HG02763 (cell line): ENCODE measurements around the gene CZIB.
"Not testable (repeated sequence)": the region's sequence is repeated elsewhere in the genome, so short reads cannot be mapped to it uniquely, and the experiment has no call there.

ENCODE experiments used
- ATAC-seq: cut with Tn5 transposase; IDR thresholded peaks from one replicate; pipeline ENCODE4 v1.9.1; 2021; ENCODE audit warnings: mild to moderate bottlenecking, moderate library complexity; ENCODE audit not compliant: unreplicated experiment

The CZIB gene

GRCh38 chr1:53238197-53239155, 18.0 kb upstream of the CZIB start, which contains the start of gene MAGOH:
TSS of gene MAGOH (minus strand) at chr1:53238518. CDS start at chr1:53238448, 70 bp downstream.
- ATAC-seq: peak; percentile 93

GRCh38 chr1:53237638-53238037, 17.2 kb upstream of the CZIB start:
- ATAC-seq: no peak

GRCh38 chr1:53220962-53221286, 490 bp upstream of the CZIB start:
- ATAC-seq: no peak

- no peak for ATAC-seq
Measured at GRCh38 chr1:53219711-53220110, 723 bp downstream of the CZIB start.

GRCh38 chr1:53218201-53218600, 2.2 kb downstream of the CZIB start:
- no peak for ATAC-seq

- no peak for ATAC-seq
Measured at GRCh38 chr1:53214376-53214940, 6.0 kb downstream of the CZIB start.

GRCh38 chr1:53210954-53211353, 9.5 kb downstream of the CZIB start:
- ATAC-seq: no peak

GRCh38 chr1:53210352-53210751, 10.1 kb downstream of the CZIB start:
- no peak for ATAC-seq

GRCh38 chr1:53207726-53208125, 12.7 kb downstream of the CZIB start:
- ATAC-seq: no peak

- no peak for ATAC-seq
Measured at GRCh38 chr1:53206735-53207379, 13.6 kb downstream of the CZIB start.

DNA sequence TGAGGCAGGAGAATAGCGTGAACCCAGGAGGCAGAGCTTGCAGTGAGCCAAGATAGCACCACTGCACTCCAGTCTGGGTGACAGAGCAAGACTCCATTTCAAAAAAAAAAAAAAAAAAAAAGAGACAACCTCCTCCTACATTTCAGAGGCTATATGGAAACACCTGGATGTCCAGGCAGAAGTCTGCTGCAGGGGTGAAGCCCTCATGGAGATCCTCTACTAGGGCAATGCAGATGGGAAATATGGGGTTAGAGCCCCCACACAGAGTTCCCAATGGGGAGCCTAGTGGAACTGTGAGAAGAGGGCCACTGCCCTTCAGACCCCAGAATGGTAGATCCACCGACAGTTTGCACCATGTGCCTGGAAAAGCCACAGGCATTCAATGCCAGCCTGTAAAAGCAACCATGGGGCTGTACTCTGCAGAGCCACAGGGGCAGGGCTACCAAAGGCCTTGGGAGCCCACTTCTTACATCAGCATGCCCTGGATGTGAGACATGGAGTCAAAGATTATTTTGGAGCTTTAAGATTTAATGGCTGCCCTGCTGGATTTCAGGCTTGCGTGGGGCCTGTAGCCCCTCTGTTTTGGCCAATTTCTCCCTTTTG, 14.2 kb downstream of the CZIB start:
- ATAC-seq: not testable (repeated sequence)

DNA sequence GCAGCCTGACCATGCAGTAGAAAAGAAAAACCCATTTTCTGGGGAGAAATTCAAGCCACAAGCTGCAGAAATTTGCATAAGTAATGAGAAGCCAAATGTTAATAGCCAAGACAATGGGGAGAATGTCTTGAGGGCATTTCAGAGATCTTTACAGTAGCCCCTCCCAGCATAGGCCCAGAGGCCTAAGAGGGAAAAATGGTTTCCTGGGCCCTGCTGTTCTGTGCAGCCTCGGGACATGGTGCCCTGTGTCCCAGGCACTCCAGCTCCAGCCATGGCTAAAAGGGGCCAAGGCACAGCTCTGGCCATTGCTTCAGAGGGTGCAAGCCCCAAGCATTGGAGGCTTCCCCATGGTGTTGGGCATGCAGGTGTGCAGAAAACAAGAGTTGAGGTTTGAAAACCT, 14.9 kb downstream of the CZIB start:
- not testable (repeated sequence) for ATAC-seq

GRCh38 chr1:53203466-53203865, 17.0 kb downstream of the CZIB start:
- ATAC-seq: no peak

- no peak for ATAC-seq
Measured at GRCh38 chr1:53198241-53198651, 22.2 kb downstream of the CZIB start.

DNA sequence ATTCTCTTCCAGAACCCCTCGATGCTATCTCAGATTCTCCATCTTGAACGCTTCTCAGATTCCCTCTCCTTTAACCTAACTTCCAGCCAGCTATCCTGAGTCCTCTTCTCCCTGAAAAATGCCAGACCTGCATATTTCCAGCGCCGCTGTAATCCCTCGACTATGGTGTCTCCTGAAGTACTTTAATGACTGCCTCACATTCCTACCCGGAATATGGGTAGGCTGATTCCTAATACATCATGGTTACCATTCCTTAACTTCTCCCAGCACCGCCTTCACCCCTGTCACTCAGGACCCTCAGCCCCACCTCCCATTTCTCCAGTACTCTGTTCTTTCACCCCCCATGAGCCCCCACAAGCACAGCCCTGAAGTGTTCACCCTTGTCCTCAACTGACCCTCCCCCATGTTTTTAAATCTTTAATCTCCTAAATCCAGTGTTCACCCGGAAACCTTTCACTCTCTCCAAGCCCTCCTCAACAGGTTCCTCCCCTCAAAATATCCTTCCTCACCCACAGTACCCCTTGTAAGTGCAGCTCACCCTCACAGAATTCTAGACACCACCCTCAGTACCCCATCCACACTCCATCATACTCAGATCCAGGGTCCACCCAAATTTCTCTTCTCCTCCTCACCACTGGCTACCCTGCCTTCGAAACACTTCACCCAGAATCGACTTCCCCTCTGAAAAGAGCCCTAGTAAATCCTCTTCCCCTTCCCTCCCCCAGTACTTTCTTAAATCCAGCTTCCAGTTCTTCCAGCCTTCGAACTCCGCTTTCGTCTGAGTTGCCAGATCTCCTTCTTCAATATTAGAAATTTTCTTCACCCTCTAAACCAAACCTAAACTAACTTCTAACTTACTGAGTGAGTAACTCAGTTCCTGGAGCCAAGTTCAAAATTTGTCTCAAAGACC, 22.9 kb downstream of the CZIB start:
- no peak for ATAC-seq

DNA sequence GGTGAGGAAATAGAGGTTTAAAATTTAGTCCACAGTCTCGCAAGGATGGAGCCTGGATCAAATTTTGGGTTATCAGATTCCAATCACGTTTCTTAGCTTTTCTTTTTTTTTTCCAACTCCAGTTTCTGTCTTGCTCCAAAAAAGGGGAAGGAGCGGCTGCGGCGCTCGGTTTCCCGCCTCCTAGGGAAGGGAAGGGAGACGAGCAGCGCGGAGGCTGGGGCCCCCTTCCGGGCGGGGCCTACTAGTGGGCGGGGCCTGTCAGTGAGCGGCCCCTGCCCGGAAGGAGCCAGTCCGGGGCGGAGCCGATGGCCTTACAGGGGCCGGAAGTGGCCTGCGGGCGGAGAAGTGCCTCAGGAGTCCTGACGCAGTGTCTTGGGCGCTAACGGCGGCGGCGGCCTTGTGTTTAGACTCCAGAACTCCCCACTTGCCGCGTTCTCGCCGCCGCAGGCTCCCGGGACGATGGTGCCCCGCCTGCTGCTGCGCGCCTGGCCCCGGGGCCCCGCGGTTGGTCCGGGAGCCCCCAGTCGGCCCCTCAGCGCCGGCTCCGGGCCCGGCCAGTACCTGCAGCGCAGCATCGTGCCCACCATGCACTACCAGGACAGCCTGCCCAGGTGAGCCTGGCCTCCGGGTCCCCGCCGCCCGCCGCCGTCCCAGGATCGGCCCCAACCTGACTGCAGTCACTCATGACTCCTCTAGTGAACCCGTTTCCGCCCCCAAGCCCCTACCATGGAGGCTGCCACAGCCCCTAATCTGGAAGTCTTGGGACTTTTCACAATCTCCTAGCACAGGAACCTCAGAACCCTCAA, 23.7 kb downstream of the CZIB start, which contains the start of gene CPT2:
CPT2 (plus strand) TSS at position 340 of the 806 bp plus-strand sequence; CDS start at position 460, 120 bp downstream.
- ATAC-seq: peak; percentile 97

DNA sequence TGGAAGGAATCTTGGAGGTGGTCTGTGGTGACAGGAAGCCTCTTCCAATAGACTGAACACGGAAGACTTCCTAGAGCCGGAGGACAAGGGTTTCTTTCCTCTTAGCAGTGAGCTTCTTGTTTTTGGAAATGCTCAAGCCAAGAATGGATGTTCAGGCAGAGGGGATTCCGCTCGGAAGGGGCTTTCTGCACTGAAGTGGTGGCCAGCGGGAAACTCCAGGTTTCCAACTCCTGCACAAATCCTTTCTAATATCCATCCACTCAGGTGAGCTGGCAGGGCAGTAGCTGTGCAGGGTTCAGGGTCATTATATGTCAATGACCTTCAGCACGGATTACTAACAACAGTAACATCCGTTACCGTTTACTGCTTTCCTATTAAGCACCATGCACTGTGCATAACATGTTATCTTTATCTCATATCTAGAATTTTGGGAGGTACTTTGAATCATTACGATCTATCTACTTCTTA, 24.4 kb downstream of the CZIB start:
- ATAC-seq: no peak

- no peak for ATAC-seq
Measured at GRCh38 chr1:53195246-53196016, 25.0 kb downstream of the CZIB start.

DNA sequence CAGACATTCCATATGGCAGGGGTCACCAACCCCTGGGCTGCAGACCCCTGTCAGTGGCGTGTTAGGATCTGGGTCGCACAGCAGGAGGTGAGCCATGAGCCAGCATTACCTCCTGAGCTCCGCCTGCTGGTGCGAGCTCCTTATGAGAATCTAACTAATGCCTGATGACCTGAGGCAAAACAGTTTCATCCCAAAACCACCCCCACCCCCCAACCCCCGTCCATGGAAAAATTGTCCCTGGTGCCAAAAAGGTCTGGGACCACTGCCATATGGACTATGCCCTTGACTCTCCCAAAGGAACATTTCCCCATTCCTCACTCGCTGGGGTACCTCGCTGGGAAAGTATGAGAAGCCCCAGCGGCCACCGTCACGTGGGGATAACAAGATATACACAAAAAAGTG, 30.2 kb downstream of the CZIB start:
- ATAC-seq: no peak
